ENCODE measurements around the gene SFMBT2.

GRCh38 chr10:7288060-7288690 lies 122.7 kb downstream of the SFMBT2 start:
- TF ChIP-seq, protein P1, sequence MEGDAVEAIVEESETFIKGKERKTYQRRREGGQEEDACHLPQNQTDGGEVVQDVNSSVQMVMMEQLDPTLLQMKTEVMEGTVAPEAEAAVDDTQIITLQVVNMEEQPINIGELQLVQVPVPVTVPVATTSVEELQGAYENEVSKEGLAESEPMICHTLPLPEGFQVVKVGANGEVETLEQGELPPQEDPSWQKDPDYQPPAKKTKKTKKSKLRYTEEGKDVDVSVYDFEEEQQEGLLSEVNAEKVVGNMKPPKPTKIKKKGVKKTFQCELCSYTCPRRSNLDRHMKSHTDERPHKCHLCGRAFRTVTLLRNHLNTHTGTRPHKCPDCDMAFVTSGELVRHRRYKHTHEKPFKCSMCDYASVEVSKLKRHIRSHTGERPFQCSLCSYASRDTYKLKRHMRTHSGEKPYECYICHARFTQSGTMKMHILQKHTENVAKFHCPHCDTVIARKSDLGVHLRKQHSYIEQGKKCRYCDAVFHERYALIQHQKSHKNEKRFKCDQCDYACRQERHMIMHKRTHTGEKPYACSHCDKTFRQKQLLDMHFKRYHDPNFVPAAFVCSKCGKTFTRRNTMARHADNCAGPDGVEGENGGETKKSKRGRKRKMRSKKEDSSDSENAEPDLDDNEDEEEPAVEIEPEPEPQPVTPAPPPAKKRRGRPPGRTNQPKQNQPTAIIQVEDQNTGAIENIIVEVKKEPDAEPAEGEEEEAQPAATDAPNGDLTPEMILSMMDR (conservative IDR thresholded peaks at IDR 0.05; ENCODE audit: low read depth, low read length): no peak
- TF ChIP-seq POLR2A (IDR thresholded peaks at IDR 0.05; ENCODE audit: low read depth, low read length) (no peak), MAZ (IDR thresholded peaks at IDR 0.05; ENCODE audit: borderline replicate concordance, low read depth, low read length) (no peak), RFX5 (IDR thresholded peaks at IDR 0.05; ENCODE audit: low read depth, low read length) (no peak)
- TF ChIP-seq, protein P2, sequence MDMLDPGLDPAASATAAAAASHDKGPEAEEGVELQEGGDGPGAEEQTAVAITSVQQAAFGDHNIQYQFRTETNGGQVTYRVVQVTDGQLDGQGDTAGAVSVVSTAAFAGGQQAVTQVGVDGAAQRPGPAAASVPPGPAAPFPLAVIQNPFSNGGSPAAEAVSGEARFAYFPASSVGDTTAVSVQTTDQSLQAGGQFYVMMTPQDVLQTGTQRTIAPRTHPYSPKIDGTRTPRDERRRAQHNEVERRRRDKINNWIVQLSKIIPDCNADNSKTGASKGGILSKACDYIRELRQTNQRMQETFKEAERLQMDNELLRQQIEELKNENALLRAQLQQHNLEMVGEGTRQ (IDR thresholded peaks at IDR 0.05; ENCODE audit: low read depth, low read length): no peak

Measured in IMR-90 (cell line).